Sigmoid colon (tissue), 4 donors: ENCODE results near the gene NRXN2.

ENCODE experiments used
- POLR2AphosphoS5 ChIP-seq, 4 donors: sonication (generic); formaldehyde crosslinking; IDR thresholded peaks; one replicate each; pipeline ENCODE4 v1.6.1; 2017; ENCODE audit warnings: antibody characterized with exemption in 4 of 4
- TF ChIP-seq, protein P1 (sequence below), 4 experiments: fragments of 450-650 bp in 3 of 4; fragments of 200-600 bp in 1 of 4; IDR thresholded peaks; one replicate each; pipeline ENCODE4 v1.5.1; 2016 to 2019; ENCODE audit warnings: antibody characterized with exemption in 4 of 4, mild to moderate bottlenecking in 3 of 4, moderate library complexity in 2 of 4

GRCh38 chr11:64677441-64678023, 45.5 kb downstream of the NRXN2 start:
- no peak for TF ChIP-seq POLR2AphosphoS5 (IDR thresholded peaks at IDR 0.05)
- TF ChIP-seq, protein P1, sequence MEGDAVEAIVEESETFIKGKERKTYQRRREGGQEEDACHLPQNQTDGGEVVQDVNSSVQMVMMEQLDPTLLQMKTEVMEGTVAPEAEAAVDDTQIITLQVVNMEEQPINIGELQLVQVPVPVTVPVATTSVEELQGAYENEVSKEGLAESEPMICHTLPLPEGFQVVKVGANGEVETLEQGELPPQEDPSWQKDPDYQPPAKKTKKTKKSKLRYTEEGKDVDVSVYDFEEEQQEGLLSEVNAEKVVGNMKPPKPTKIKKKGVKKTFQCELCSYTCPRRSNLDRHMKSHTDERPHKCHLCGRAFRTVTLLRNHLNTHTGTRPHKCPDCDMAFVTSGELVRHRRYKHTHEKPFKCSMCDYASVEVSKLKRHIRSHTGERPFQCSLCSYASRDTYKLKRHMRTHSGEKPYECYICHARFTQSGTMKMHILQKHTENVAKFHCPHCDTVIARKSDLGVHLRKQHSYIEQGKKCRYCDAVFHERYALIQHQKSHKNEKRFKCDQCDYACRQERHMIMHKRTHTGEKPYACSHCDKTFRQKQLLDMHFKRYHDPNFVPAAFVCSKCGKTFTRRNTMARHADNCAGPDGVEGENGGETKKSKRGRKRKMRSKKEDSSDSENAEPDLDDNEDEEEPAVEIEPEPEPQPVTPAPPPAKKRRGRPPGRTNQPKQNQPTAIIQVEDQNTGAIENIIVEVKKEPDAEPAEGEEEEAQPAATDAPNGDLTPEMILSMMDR (IDR thresholded peaks at IDR 0.05), result no peak
